GM23338 (cell line): ENCODE data around the gene EHBP1L1.

Experiments used
- CTCF ChIP-seq, 2 experiments: fragments of 200-600 bp in 1 of 2; sonication (generic) in 1 of 2; conservative IDR thresholded peaks; 2 replicates each; pipeline versions ENCODE4 v1.5.1 to v1.6.1; 2016 to 2017; ENCODE audit warnings: antibody characterized with exemption in 2 of 2, low read depth in 2 of 2, mild to moderate bottlenecking in 2 of 2, moderate library complexity in 1 of 2
- ETS1 ChIP-seq: IDR thresholded peaks from 2 replicates; pipeline ENCODE4 v1.6.1; 2016; ENCODE audit warnings: antibody characterized with exemption
- EZH2 ChIP-seq: fragments of 200-600 bp; sonication (generic); IDR thresholded peaks from one replicate; pipeline ENCODE4 v1.8.0; 2017; ENCODE audit warnings: antibody characterized with exemption, mild to moderate bottlenecking, low read depth; ENCODE audit not compliant: unreplicated experiment
- EZH2phosphoT487 ChIP-seq: fragments of 200-600 bp; sonication (generic); IDR thresholded peaks from one replicate; pipeline ENCODE4 v1.8.1; 2018; ENCODE audit warnings: antibody characterized with exemption; ENCODE audit not compliant: unreplicated experiment
- POLR2AphosphoS5 ChIP-seq: IDR thresholded peaks from 2 replicates; pipeline ENCODE4 v1.6.1; 2016; ENCODE audit warnings: antibody characterized with exemption, low read depth

- no peak for TF ChIP-seq POLR2AphosphoS5
- no peak for TF ChIP-seq CTCF (conservative IDR thresholded peaks at IDR 0.05; ENCODE audit: low read depth in 2 of 2)
- TF ChIP-seq EZH2 = no peak
- no peak for TF ChIP-seq ETS1
- TF ChIP-seq EZH2phosphoT487 = no peak
These were observed 27.5 kb upstream of the EHBP1L1 start for GRCh38 chr11:65548395-65548794.
